ENCODE data around the gene CLEC4G.

Gene CLEC4G, protein sequence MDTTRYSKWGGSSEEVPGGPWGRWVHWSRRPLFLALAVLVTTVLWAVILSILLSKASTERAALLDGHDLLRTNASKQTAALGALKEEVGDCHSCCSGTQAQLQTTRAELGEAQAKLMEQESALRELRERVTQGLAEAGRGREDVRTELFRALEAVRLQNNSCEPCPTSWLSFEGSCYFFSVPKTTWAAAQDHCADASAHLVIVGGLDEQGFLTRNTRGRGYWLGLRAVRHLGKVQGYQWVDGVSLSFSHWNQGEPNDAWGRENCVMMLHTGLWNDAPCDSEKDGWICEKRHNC

DNA sequence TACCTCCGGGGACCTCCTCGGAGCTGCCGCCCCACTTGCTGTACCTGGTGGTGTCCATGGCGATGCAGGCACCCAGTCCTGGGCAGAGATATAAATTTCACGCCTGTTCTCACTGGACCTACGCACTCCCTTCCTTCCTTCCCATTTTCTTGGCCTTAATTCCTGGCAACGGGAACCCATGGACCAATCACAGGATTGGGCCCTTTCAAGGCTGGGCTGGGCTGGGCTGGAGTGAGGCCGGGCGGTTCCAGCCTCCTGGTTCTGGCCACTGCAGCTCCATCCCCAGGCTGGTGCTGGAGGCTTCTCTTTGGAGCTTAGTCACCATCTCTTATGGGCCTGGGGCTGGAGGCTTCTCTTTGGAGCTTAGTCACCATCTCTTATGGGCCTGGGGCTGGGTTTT, at the start of gene CLEC4G:
CLEC4G (minus strand) TSS at position 66 of the 400 bp plus-strand sequence; CDS start at position 58, 8 bp downstream.
- Histone ChIP-seq H3K4me3 (ENCODE audit: low read depth in 1 of 2, low read length in 2 of 2) (no peak within 1 kb of the TSS), H3K9ac (ENCODE audit: low read depth, low read length) (no peak within 1 kb of the TSS), H3K36me3 (ENCODE audit: insufficient read depth, low read length) (no peaks in the 10 kb centered on the region), H2AFZ (ENCODE audit: low read depth, low read length) (no peak within 1 kb of the TSS), H3K4me2 (ENCODE audit: insufficient read depth, low read length) (no peak within 1 kb of the TSS), H3K79me2 (ENCODE audit: insufficient read depth, low read length) (no peaks in the 10 kb centered on the region), H4K20me1 (ENCODE audit: insufficient read depth, low read length) (no peaks in the 10 kb centered on the region), H3K27ac (ENCODE audit: low read length) (no peak within 1 kb of the TSS), H3K27me3 (ENCODE audit: insufficient read depth, low read length, poor library complexity) (no peaks in the 10 kb centered on the region), H3K4me1 (ENCODE audit: insufficient read depth, low read length) (no peaks in the 10 kb centered on the region), H3K9me3 (ENCODE audit: insufficient read depth, low read length, severe bottlenecking) (no peaks in the 10 kb centered on the region)
- no peak for TF ChIP-seq EZH2 (IDR thresholded peaks at IDR 0.05; ENCODE audit: borderline replicate concordance, low read depth, low read length, severe bottlenecking)
- TF ChIP-seq, protein P1, sequence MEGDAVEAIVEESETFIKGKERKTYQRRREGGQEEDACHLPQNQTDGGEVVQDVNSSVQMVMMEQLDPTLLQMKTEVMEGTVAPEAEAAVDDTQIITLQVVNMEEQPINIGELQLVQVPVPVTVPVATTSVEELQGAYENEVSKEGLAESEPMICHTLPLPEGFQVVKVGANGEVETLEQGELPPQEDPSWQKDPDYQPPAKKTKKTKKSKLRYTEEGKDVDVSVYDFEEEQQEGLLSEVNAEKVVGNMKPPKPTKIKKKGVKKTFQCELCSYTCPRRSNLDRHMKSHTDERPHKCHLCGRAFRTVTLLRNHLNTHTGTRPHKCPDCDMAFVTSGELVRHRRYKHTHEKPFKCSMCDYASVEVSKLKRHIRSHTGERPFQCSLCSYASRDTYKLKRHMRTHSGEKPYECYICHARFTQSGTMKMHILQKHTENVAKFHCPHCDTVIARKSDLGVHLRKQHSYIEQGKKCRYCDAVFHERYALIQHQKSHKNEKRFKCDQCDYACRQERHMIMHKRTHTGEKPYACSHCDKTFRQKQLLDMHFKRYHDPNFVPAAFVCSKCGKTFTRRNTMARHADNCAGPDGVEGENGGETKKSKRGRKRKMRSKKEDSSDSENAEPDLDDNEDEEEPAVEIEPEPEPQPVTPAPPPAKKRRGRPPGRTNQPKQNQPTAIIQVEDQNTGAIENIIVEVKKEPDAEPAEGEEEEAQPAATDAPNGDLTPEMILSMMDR (IDR thresholded peaks at IDR 0.05; ENCODE audit: borderline replicate concordance, extremely low read depth, low read length, poor library complexity, severe bottlenecking) = no peak
- ATAC-seq (ENCODE audit: insufficient read depth, low read depth) (no peak), DNase-seq (no peak)

DNA sequence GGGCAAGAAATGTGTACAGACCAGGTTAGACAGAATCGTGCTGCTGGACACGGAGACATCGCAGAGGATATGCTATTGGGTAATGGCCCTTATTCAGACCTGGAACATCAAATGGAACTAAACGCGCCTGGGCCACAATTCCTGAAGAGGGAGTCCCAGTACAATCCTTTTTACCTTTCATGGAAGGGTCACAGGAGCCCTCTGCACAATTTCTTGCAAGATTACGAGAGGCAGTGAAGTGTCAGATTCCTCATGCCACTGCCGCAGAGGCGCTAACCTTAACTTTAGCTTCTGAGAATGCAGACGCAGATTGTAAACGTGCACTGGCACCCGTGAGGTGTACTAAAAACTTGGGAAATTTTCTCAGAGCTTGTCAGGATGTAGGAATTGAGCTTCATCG, 49.2 kb upstream of the CLEC4G start:
- Histone ChIP-seq H3K79me2 (ENCODE audit: insufficient read depth, low read length) (no peaks in the 10 kb centered on the region), H3K9ac (ENCODE audit: low read depth, low read length) (no peak overlapping the region), H2AFZ (ENCODE audit: low read depth, low read length) (no peak overlapping the region), H3K9me3 (ENCODE audit: insufficient read depth, low read length, severe bottlenecking) (peaks cover 5% of the 10 kb centered on the region), H3K36me3 (ENCODE audit: insufficient read depth, low read length) (no peaks in the 10 kb centered on the region), H3K27ac (ENCODE audit: low read length) (no peak overlapping the region), H3K27me3 (ENCODE audit: insufficient read depth, low read length, poor library complexity) (peaks cover 5% of the 10 kb centered on the region), H3K4me3 (ENCODE audit: low read depth in 1 of 2, low read length in 2 of 2) (no peak overlapping the region), H3K4me2 (ENCODE audit: insufficient read depth, low read length) (no peak overlapping the region), H4K20me1 (ENCODE audit: insufficient read depth, low read length) (no peaks in the 10 kb centered on the region), H3K4me1 (ENCODE audit: insufficient read depth, low read length) (no peaks in the 10 kb centered on the region)
- DNase-seq (no peak), ATAC-seq (ENCODE audit: insufficient read depth, low read depth) (no peak)
- TF ChIP-seq, protein P1 (IDR thresholded peaks at IDR 0.05; ENCODE audit: borderline replicate concordance, extremely low read depth, low read length, poor library complexity, severe bottlenecking) = no peak
- no peak for TF ChIP-seq EZH2 (IDR thresholded peaks at IDR 0.05; ENCODE audit: borderline replicate concordance, low read depth, low read length, severe bottlenecking)

DNA sequence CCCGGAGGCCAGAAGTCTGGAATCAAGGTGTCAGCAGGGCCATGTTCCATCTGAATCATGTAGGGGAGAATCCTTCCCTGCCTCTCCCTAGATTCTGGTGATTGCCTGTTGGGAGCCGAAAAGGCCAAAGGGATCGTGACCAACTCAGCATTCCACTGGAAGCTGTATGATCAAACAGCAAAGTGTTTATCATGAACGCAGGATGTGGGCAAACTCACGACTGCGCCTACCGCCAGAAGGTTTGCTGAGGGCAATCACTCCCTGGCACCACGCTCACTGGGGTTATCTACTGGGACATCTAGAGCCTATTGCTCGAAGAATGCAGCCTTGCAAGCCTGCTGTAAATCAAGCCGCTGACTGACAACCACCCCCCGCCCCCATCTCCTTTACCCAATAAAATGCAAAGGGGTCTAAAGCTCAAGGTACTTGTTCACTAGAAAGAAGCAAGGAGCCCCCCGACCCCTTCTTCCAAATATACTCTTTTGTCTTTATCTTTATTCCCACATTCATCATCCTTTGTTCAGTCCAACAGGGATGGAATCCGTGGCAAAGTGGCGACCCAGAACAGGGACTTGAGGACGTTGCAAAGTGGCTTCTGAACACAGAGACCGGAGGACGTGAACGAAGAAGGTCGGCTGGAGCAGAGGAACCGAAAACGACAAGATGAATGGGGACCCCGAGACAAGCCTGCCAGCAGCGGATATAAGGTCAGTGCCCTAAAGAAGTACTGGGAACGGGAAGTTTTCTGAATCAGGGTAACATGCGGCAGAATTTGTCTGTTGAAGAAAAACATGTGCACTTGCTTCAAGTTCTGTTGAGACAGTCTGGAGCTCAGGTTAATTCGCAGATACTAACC, 47.9 kb upstream of the CLEC4G start:
- Histone ChIP-seq H3K9me3 (ENCODE audit: insufficient read depth, low read length, severe bottlenecking) (peaks cover 3% of the 10 kb centered on the region), H3K27ac (ENCODE audit: low read length) (no peak overlapping the region), H3K36me3 (ENCODE audit: insufficient read depth, low read length) (no peaks in the 10 kb centered on the region), H3K4me1 (ENCODE audit: insufficient read depth, low read length) (no peaks in the 10 kb centered on the region), H3K9ac (ENCODE audit: low read depth, low read length) (no peak overlapping the region), H3K4me3 (ENCODE audit: low read depth in 1 of 2, low read length in 2 of 2) (no peak overlapping the region), H4K20me1 (ENCODE audit: insufficient read depth, low read length) (no peaks in the 10 kb centered on the region), H3K27me3 (ENCODE audit: insufficient read depth, low read length, poor library complexity) (peaks cover 5% of the 10 kb centered on the region), H2AFZ (ENCODE audit: low read depth, low read length) (no peak overlapping the region), H3K4me2 (ENCODE audit: insufficient read depth, low read length) (no peak overlapping the region), H3K79me2 (ENCODE audit: insufficient read depth, low read length) (no peaks in the 10 kb centered on the region)
- ATAC-seq (ENCODE audit: insufficient read depth, low read depth) = no peak
- DNase-seq = no peak
- no peak for TF ChIP-seq EZH2 (IDR thresholded peaks at IDR 0.05; ENCODE audit: borderline replicate concordance, low read depth, low read length, severe bottlenecking)
- TF ChIP-seq, protein P1 (IDR thresholded peaks at IDR 0.05; ENCODE audit: borderline replicate concordance, extremely low read depth, low read length, poor library complexity, severe bottlenecking) = no peak
